ENCODE data around the gene TBC1D10A.

GRCh38 chr22:30260276-30260675 lies 66.5 kb downstream of the TBC1D10A start:
- no peak for TF ChIP-seq NFIC (IDR thresholded peaks at IDR 0.05; ENCODE audit: borderline replicate concordance)
- no peak for TF ChIP-seq CTCF (IDR thresholded peaks at IDR 0.05)
- TF ChIP-seq POLR2AphosphoS5 (IDR thresholded peaks at IDR 0.05; ENCODE audit: low read depth, low read length) = no peak
